Osteocyte (in vitro differentiated cells): ENCODE measurements around the gene ATG10. TPM values are rescaled to one million over a fixed set of nuclear protein-coding genes. Genes with fewer than 3 reads are reported as not detected.

Experiments used
- DNase-seq: peaks from one replicate; pipeline ENCODE4 v3.0.0; 2021; ENCODE audit warnings: mixed read lengths; ENCODE audit not compliant: unreplicated experiment; ENCODE audit errors: extremely low spot score
- H3K27ac Mint-ChIP-seq: one replicate; pipeline ENCODE4 v1.8.0; 2021; ENCODE audit warnings: mild to moderate bottlenecking, mixed read lengths; ENCODE audit not compliant: unreplicated experiment
- H3K27me3 Mint-ChIP-seq: one replicate; pipeline ENCODE4 v1.8.0; 2021; ENCODE audit warnings: mixed read lengths; ENCODE audit not compliant: unreplicated experiment
- H3K36me3 Mint-ChIP-seq: one replicate; pipeline ENCODE4 v1.8.0; 2021; ENCODE audit warnings: mixed read lengths; ENCODE audit not compliant: unreplicated experiment
- H3K4me1 Mint-ChIP-seq: one replicate; pipeline ENCODE4 v1.8.0; 2021; ENCODE audit warnings: mixed read lengths; ENCODE audit not compliant: unreplicated experiment
- H3K4me3 Mint-ChIP-seq: one replicate; pipeline ENCODE4 v1.8.0; 2021; ENCODE audit warnings: mild to moderate bottlenecking, moderate library complexity, mixed read lengths; ENCODE audit not compliant: unreplicated experiment
- H3K9me3 Mint-ChIP-seq: one replicate; pipeline ENCODE4 v1.8.0; 2021; ENCODE audit warnings: mixed read lengths; ENCODE audit not compliant: unreplicated experiment
- CTCF ChIP-seq: fragments of 200-600 bp; sonication (generic); IDR thresholded peaks from 2 replicates; pipeline ENCODE4 v1.5.0; 2021; ENCODE audit warnings: antibody characterized with exemption, mild to moderate bottlenecking, moderate library complexity
- total RNA-seq: library from RNA; stranded (reverse); gene quantifications from 2 replicates; pipeline ENCODE4 v1.2.1, GENCODE V29; 2021

ATG10 gene
- total RNA-seq, 1 donor from 2014 or later = 8.3 TPM

- no peak for TF ChIP-seq CTCF
- Mint-ChIP-seq H3K9me3 (no peaks in the 10 kb centered on the region), H3K4me1 (peaks cover 13% of the 10 kb centered on the region), H3K27me3 (no peaks in the 10 kb centered on the region), H3K36me3 (no peaks in the 10 kb centered on the region), H3K4me3 (no peak overlapping the region), H3K27ac (no peak overlapping the region)
- DNase-seq = no peak
Measured at GRCh38 chr5:82234885-82235284, 263.1 kb downstream of the ATG10 start.

- Mint-ChIP-seq H3K4me3 (no peak overlapping the region), H3K4me1 (no peaks in the 10 kb centered on the region), H3K27me3 (no peaks in the 10 kb centered on the region), H3K27ac (no peak overlapping the region), H3K36me3 (peaks cover 13% of the 10 kb centered on the region), H3K9me3 (peaks cover 17% of the 10 kb centered on the region)
- TF ChIP-seq CTCF = no peak
- no peak for DNase-seq
Measured at GRCh38 chr5:82244151-82244550, 272.3 kb downstream of the ATG10 start.

- Mint-ChIP-seq H3K27ac (no peak overlapping the region), H3K27me3 (no peaks in the 10 kb centered on the region), H3K9me3 (peaks cover 17% of the 10 kb centered on the region), H3K36me3 (peaks cover 13% of the 10 kb centered on the region), H3K4me1 (peaks cover 5% of the 10 kb centered on the region), H3K4me3 (no peak overlapping the region)
- peak; percentile 33 for TF ChIP-seq CTCF
- DNase-seq = no peak
Measured at GRCh38 chr5:82244854-82245635, 273.2 kb downstream of the ATG10 start.

GRCh38 chr5:82246960-82247574 is 275.2 kb downstream of the ATG10 start:
- H3K36me3 Mint-ChIP-seq = peaks cover 13% of the 10 kb centered on the region
- peaks cover 17% of the 10 kb centered on the region for H3K9me3 Mint-ChIP-seq
- peaks cover 12% of the 10 kb centered on the region for H3K4me1 Mint-ChIP-seq
- no peak overlapping the region for H3K27ac Mint-ChIP-seq
- H3K27me3 Mint-ChIP-seq = no peaks in the 10 kb centered on the region
- no peak for DNase-seq
- no peak overlapping the region for H3K4me3 Mint-ChIP-seq
- no peak for TF ChIP-seq CTCF

- TF ChIP-seq CTCF = no peak
- H3K4me3 Mint-ChIP-seq = no peak overlapping the region
- DNase-seq = no peak
- no peak overlapping the region for H3K27ac Mint-ChIP-seq
- H3K4me1 Mint-ChIP-seq = peaks cover 12% of the 10 kb centered on the region
- no peaks in the 10 kb centered on the region for H3K27me3 Mint-ChIP-seq
- H3K9me3 Mint-ChIP-seq = peaks cover 6% of the 10 kb centered on the region
- peaks cover 5% of the 10 kb centered on the region for H3K36me3 Mint-ChIP-seq
Measured at GRCh38 chr5:82252744-82253143, 280.9 kb downstream of the ATG10 start.
